NCI-H128 (cell line): ENCODE data around the gene ATP1A1.

Experiments used
- DNase-seq: peaks from one replicate; lab custom pipeline; 2025; ENCODE audit not compliant: unreplicated experiment; lab: John Stamatoyannopoulos, UW

ATP1A1 gene

GRCh38 chr1:116433275-116434257 lies 60.5 kb downstream of the ATP1A1 start:
- no peak for DNase-seq

- no peak for DNase-seq
Measured at GRCh38 chr1:116434849-116435248, 61.8 kb downstream of the ATP1A1 start.

DNA sequence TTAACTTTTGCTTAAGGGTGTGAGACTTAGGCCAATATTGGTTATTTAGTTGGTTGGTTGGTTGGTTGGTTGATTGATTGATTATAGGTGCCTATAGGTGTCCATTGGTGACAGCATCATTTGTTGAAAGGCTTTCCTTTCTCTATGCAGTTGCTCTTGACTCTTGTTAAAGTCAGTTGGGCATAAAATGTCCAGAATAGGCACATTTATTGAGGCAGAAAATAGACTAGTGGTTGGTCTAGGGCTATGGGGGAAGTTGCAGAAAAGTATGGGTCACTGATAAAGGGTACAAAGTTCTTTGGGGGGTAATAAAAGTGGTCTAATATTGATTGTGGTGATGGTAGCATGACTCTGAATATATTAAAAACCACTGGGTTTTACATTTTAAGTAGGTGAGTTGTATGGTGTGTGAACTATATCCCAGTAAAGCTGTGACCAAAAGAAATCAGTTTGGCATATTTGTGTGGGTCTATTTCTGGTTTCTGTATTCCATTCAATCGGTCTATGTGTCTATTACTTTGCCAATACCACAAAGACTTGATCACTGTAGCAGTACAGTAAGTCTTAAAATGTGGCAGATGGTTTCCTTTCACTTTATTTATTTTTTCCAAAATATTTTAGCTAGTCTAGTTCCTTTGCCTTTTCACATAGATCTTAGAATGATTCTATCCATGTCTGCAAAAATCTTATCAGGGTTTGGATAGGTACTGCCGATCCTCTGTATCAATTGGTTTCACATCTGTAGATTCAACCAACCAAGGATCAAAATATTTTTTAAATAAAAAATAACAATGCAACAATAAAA lies 63.0 kb downstream of the ATP1A1 start:
- no peak for DNase-seq

GRCh38 chr1:116436611-116436970 lies 63.5 kb downstream of the ATP1A1 start:
- no peak for DNase-seq

DNA sequence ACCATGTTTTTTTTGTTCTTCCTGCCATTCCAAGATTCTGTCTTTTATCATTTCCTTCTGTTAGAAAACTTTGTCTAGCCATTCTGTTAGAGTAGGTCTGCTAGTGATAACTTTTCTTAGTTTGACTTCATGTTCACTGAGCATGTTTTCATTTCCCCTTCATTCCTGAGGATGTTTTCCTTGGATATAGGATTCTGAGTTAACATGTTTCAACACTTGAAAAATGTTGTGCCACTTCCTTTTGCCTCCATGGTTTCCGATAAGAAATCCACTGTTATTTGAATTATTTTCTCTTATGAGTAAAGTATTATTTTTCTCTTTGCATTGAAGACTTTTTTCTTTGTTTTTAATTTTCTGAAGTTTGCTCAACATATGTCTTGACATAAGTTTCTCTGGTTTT lies 66.7 kb downstream of the ATP1A1 start:
- DNase-seq, result no peak

DNA sequence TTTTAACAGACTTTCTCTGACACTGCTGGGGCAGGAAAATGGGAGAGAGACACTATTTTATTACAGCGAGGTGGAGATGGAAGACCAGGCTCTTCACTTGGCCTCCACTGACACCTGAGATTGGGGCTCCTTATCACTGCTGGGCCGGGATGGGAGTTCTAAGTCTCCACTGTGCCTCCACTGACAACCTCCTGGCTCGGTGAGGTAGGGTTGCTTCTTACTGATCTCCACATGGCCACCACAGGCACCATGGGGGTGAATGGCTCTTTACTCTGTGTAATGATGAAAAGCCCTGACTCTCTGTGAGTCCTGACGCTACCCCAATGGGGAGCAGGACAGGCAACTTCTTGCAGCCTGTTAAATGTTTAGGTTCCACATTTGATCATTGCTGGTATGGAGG lies 67.7 kb downstream of the ATP1A1 start:
- DNase-seq, result no peak

- no peak for DNase-seq
Measured at GRCh38 chr1:116445534-116445933, 72.5 kb downstream of the ATP1A1 start.

- DNase-seq, result no peak
Measured at GRCh38 chr1:116446686-116447085, 73.6 kb downstream of the ATP1A1 start.

DNA sequence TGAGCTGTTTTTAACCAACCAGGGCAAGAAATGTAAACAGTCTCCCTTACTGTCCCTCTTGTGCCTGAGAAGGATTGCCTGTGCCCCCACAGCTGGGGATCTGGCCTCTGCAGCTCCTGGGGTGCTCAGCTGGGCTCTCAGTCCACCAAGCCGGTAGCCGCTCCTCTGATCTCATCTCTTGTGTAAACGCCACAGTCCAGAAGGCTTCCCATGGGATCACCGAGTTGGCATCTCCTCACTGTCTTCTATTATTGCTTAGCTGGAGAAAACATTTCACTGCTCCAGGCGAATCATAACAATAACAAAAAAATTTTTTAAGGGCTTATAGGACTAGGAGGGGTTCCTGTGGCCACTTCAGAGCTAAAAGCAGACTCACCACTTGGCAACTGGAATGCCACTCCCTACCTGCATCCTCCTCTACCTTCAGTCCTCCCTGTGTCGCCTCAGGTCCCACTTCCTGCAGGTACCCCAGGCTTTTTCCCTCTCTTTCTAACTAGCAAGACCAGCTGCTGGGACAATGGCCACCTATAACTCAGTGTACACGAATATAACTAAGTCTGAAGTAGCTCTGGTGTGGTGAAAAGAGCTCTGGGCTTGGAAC lies 75.8 kb downstream of the ATP1A1 start:
- DNase-seq, result no peak

DNA sequence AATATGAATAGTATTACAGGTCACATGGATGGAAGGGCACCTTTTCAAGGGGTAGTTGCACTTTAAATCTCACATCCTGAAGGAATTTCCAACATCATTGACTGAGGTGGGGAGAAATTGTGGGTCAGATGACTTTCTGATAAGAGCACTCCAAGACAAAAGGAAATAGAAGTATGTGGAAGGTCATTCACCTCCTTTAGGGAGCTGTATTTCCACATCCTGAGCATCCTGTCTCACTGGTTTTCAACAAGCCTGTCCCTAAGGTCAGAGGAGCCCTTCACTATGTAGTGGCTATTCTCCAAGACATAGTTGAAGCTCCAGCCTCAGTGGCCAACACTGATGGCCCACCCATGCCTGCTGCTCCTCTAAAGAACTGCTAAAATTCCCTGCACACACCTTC lies 76.5 kb downstream of the ATP1A1 start:
- no peak for DNase-seq

- DNase-seq, result no peak
Measured at GRCh38 chr1:116451702-116452101, 78.7 kb downstream of the ATP1A1 start.

- DNase-seq, result no peak
Measured at GRCh38 chr1:116453481-116453880, 80.4 kb downstream of the ATP1A1 start.

- no peak for DNase-seq
Measured at GRCh38 chr1:116453906-116454305, 80.9 kb downstream of the ATP1A1 start.
